ENCODE results near the gene ZNF385B.

Gene ZNF385B

GRCh38 chr2:179884193-179884592, 22.8 kb upstream of the ZNF385B start:
- no peak overlapping the region for H3K4me3 ChIP-seq (ENCODE audit: insufficient read depth, low read depth, low read length, poor library complexity, severe bottlenecking)
- no peaks in the 10 kb centered on the region for H3K4me1 ChIP-seq (ENCODE audit: control insufficient read depth, insufficient read depth, low read length, poor library complexity, severe bottlenecking)
- H3K27me3 ChIP-seq (replicated peaks; ENCODE audit: control insufficient read depth, insufficient read depth, low read length, poor library complexity, severe bottlenecking): no peaks in the 10 kb centered on the region
- H3K36me3 ChIP-seq (ENCODE audit: control insufficient read depth, insufficient read depth, low read length): no peaks in the 10 kb centered on the region
- no peak for DNase-seq
- H3K9me3 ChIP-seq (ENCODE audit: control insufficient read depth, low read length): no peaks in the 10 kb centered on the region
- no peak overlapping the region for H3K27ac ChIP-seq (ENCODE audit: insufficient read depth, low read length, poor library complexity, severe bottlenecking)

- Histone ChIP-seq H3K9me3 (ENCODE audit: control insufficient read depth, low read length) (no peaks in the 10 kb centered on the region), H3K27ac (ENCODE audit: insufficient read depth, low read length, poor library complexity, severe bottlenecking) (no peak overlapping the region), H3K36me3 (ENCODE audit: control insufficient read depth, insufficient read depth, low read length) (no peaks in the 10 kb centered on the region), H3K27me3 (replicated peaks; ENCODE audit: control insufficient read depth, insufficient read depth, low read length, poor library complexity, severe bottlenecking) (no peaks in the 10 kb centered on the region), H3K4me3 (ENCODE audit: insufficient read depth, low read depth, low read length, poor library complexity, severe bottlenecking) (no peak overlapping the region), H3K4me1 (ENCODE audit: control insufficient read depth, insufficient read depth, low read length, poor library complexity, severe bottlenecking) (no peaks in the 10 kb centered on the region)
- no peak for DNase-seq
Observed at GRCh38 chr2:179882851-179883806, 21.7 kb upstream of the ZNF385B start.

- Histone ChIP-seq H3K4me3 (ENCODE audit: insufficient read depth, low read depth, low read length, poor library complexity, severe bottlenecking) (no peak overlapping the region), H3K4me1 (ENCODE audit: control insufficient read depth, insufficient read depth, low read length, poor library complexity, severe bottlenecking) (no peaks in the 10 kb centered on the region), H3K27me3 (replicated peaks; ENCODE audit: control insufficient read depth, insufficient read depth, low read length, poor library complexity, severe bottlenecking) (no peaks in the 10 kb centered on the region), H3K27ac (ENCODE audit: insufficient read depth, low read length, poor library complexity, severe bottlenecking) (no peak overlapping the region), H3K9me3 (ENCODE audit: control insufficient read depth, low read length) (no peaks in the 10 kb centered on the region), H3K36me3 (ENCODE audit: control insufficient read depth, insufficient read depth, low read length) (no peaks in the 10 kb centered on the region)
- DNase-seq: no peak
Observed at GRCh38 chr2:179877601-179878364, 16.4 kb upstream of the ZNF385B start.

GRCh38 chr2:179876266-179876665, 14.9 kb upstream of the ZNF385B start:
- H3K27me3 ChIP-seq (replicated peaks; ENCODE audit: control insufficient read depth, insufficient read depth, low read length, poor library complexity, severe bottlenecking): no peaks in the 10 kb centered on the region
- H3K9me3 ChIP-seq (ENCODE audit: control insufficient read depth, low read length): no peaks in the 10 kb centered on the region
- H3K4me1 ChIP-seq (ENCODE audit: control insufficient read depth, insufficient read depth, low read length, poor library complexity, severe bottlenecking): no peaks in the 10 kb centered on the region
- H3K27ac ChIP-seq (ENCODE audit: insufficient read depth, low read length, poor library complexity, severe bottlenecking): no peak overlapping the region
- H3K4me3 ChIP-seq (ENCODE audit: insufficient read depth, low read depth, low read length, poor library complexity, severe bottlenecking): no peak overlapping the region
- no peaks in the 10 kb centered on the region for H3K36me3 ChIP-seq (ENCODE audit: control insufficient read depth, insufficient read depth, low read length)
- DNase-seq: no peak

GRCh38 chr2:179875864-179876263, 14.5 kb upstream of the ZNF385B start:
- DNase-seq: no peak
- Histone ChIP-seq H3K4me3 (ENCODE audit: insufficient read depth, low read depth, low read length, poor library complexity, severe bottlenecking) (no peak overlapping the region), H3K36me3 (ENCODE audit: control insufficient read depth, insufficient read depth, low read length) (no peaks in the 10 kb centered on the region), H3K27ac (ENCODE audit: insufficient read depth, low read length, poor library complexity, severe bottlenecking) (no peak overlapping the region), H3K4me1 (ENCODE audit: control insufficient read depth, insufficient read depth, low read length, poor library complexity, severe bottlenecking) (no peaks in the 10 kb centered on the region), H3K9me3 (ENCODE audit: control insufficient read depth, low read length) (no peaks in the 10 kb centered on the region), H3K27me3 (replicated peaks; ENCODE audit: control insufficient read depth, insufficient read depth, low read length, poor library complexity, severe bottlenecking) (no peaks in the 10 kb centered on the region)

- H3K36me3 ChIP-seq (ENCODE audit: control insufficient read depth, insufficient read depth, low read length): no peaks in the 10 kb centered on the region
- H3K27me3 ChIP-seq (replicated peaks; ENCODE audit: control insufficient read depth, insufficient read depth, low read length, poor library complexity, severe bottlenecking): no peaks in the 10 kb centered on the region
- DNase-seq: no peak
- H3K4me3 ChIP-seq (ENCODE audit: insufficient read depth, low read depth, low read length, poor library complexity, severe bottlenecking): no peak overlapping the region
- H3K27ac ChIP-seq (ENCODE audit: insufficient read depth, low read length, poor library complexity, severe bottlenecking): no peak overlapping the region
- peaks cover 5% of the 10 kb centered on the region for H3K4me1 ChIP-seq (ENCODE audit: control insufficient read depth, insufficient read depth, low read length, poor library complexity, severe bottlenecking)
- H3K9me3 ChIP-seq (ENCODE audit: control insufficient read depth, low read length): no peaks in the 10 kb centered on the region
Observed at GRCh38 chr2:179862898-179863458, 1.6 kb upstream of the ZNF385B start.

GRCh38 chr2:179861027-179861415, 391 bp downstream of the ZNF385B start:
- H3K9me3 ChIP-seq (ENCODE audit: control insufficient read depth, low read length): no peaks in the 10 kb centered on the region
- no peak overlapping the region for H3K27ac ChIP-seq (ENCODE audit: insufficient read depth, low read length, poor library complexity, severe bottlenecking)
- no peak overlapping the region for H3K4me3 ChIP-seq (ENCODE audit: insufficient read depth, low read depth, low read length, poor library complexity, severe bottlenecking)
- DNase-seq: no peak
- peaks cover 5% of the 10 kb centered on the region for H3K4me1 ChIP-seq (ENCODE audit: control insufficient read depth, insufficient read depth, low read length, poor library complexity, severe bottlenecking)
- H3K36me3 ChIP-seq (ENCODE audit: control insufficient read depth, insufficient read depth, low read length): no peaks in the 10 kb centered on the region
- no peaks in the 10 kb centered on the region for H3K27me3 ChIP-seq (replicated peaks; ENCODE audit: control insufficient read depth, insufficient read depth, low read length, poor library complexity, severe bottlenecking)

- H3K36me3 ChIP-seq (ENCODE audit: control insufficient read depth, insufficient read depth, low read length): no peaks in the 10 kb centered on the region
- no peaks in the 10 kb centered on the region for H3K27me3 ChIP-seq (replicated peaks; ENCODE audit: control insufficient read depth, insufficient read depth, low read length, poor library complexity, severe bottlenecking)
- no peak overlapping the region for H3K4me3 ChIP-seq (ENCODE audit: insufficient read depth, low read depth, low read length, poor library complexity, severe bottlenecking)
- no peak overlapping the region for H3K27ac ChIP-seq (ENCODE audit: insufficient read depth, low read length, poor library complexity, severe bottlenecking)
- H3K9me3 ChIP-seq (ENCODE audit: control insufficient read depth, low read length): no peaks in the 10 kb centered on the region
- DNase-seq: no peak
- peaks cover 5% of the 10 kb centered on the region for H3K4me1 ChIP-seq (ENCODE audit: control insufficient read depth, insufficient read depth, low read length, poor library complexity, severe bottlenecking)
Observed at GRCh38 chr2:179860255-179861026, 971 bp downstream of the ZNF385B start.

- H3K4me1 ChIP-seq (ENCODE audit: control insufficient read depth, insufficient read depth, low read length, poor library complexity, severe bottlenecking): peaks cover 5% of the 10 kb centered on the region
- no peaks in the 10 kb centered on the region for H3K27me3 ChIP-seq (replicated peaks; ENCODE audit: control insufficient read depth, insufficient read depth, low read length, poor library complexity, severe bottlenecking)
- DNase-seq: no peak
- H3K4me3 ChIP-seq (ENCODE audit: insufficient read depth, low read depth, low read length, poor library complexity, severe bottlenecking): no peak overlapping the region
- no peaks in the 10 kb centered on the region for H3K9me3 ChIP-seq (ENCODE audit: control insufficient read depth, low read length)
- no peak overlapping the region for H3K27ac ChIP-seq (ENCODE audit: insufficient read depth, low read length, poor library complexity, severe bottlenecking)
- no peaks in the 10 kb centered on the region for H3K36me3 ChIP-seq (ENCODE audit: control insufficient read depth, insufficient read depth, low read length)
Observed at GRCh38 chr2:179859523-179859922, 1.9 kb downstream of the ZNF385B start.

Measured in effector memory CD4-positive, alpha-beta T cell (primary cell).